Fibroblast of skin of left quadriceps (primary cell): ENCODE data around the gene KCNJ16.

Experiments
- DNase-seq, 2 experiments: peaks; one replicate each; pipeline ENCODE4 v3.0.0-alpha.2; 2013; ENCODE audit warnings: low read depth in 2 of 2

KCNJ16 gene

GRCh38 chr17:70169709-70170597 lies 94.9 kb downstream of the KCNJ16 start:
- no peak for DNase-seq

GRCh38 chr17:70171159-70171558 lies 96.1 kb downstream of the KCNJ16 start:
- DNase-seq = no peak

DNA sequence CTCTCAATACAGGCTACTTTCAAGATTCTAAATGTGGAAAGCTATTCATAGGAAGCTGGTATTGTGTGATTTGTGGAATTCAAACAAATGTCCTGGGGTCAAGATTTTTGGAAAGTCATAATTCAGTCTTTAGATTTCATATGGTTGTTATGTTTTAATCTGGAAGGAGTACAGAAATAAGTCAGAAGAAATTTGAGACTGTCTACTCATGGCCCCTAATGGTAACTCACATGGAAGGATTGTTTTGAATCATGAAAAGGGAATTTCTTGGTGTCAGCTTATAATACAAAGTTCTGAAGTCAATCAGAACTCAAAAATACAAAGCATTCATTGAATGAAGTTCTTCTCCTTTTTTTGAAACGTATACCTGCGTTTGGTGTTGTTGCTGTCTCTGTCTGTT lies 97.4 kb downstream of the KCNJ16 start:
- DNase-seq = no peak

GRCh38 chr17:70172923-70173322 lies 97.9 kb downstream of the KCNJ16 start:
- no peak for DNase-seq

GRCh38 chr17:70173681-70174080 lies 98.7 kb downstream of the KCNJ16 start:
- no peak for DNase-seq

- DNase-seq = no peak
These were observed 106.4 kb downstream of the KCNJ16 start for GRCh38 chr17:70181376-70181775.

DNA sequence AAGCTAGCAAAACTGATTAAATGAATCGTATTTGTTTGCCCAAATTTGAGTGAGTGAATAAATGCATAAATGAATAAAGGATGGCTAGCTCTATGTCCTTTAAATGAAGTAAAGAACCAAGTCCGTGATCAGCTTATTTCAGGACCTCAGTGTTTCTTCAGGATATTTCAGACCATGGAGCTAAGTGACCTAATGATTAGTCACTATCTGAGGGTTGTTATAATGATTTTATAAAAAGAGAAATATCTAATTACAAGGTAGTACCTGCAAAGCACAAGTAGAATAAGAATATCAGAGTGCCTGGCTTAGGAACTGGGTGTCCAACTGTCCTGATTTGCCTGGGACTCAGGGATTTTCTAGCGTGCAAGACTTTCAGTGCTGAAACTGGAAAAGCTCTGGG lies 106.8 kb downstream of the KCNJ16 start:
- DNase-seq = no peak

DNA sequence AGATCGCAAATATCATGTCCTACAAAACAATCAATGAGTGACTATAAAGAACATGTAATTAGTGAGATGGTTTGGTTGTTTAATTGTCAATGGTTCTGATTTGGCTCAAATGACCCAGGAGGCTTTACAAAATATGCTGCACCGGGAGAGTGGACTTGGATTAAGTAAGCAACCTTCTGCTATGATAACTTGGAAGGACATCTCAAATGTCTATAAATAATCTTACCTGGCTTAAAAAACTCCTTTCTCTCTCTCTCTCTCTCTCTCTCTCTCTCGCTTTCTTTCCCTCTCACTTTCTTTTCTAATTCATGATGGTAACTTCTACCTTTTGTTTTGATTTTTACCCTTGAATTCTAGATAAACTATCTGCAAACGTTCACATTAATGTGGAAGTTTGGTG lies 108.5 kb downstream of the KCNJ16 start:
- no peak for DNase-seq

DNA sequence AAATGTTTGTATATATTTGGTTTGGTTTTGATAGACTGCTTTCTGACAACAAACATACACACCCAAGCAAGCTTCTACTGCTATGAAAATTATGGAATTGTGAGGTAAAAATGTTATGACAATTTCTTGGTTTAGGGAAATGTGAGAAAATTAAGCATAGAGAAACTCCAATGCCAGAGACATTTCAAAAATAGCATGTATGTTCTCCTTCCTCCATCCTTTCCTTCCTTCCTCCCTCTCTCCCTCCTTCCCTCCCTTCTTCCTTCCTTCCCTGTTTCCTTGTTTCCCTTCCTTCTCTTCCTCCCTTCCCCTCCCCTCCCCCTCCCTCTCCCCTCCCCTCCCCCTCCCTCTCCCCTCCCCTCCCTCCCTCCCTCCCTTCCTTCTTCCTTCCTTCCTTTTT lies 109.2 kb downstream of the KCNJ16 start:
- no peak for DNase-seq

DNA sequence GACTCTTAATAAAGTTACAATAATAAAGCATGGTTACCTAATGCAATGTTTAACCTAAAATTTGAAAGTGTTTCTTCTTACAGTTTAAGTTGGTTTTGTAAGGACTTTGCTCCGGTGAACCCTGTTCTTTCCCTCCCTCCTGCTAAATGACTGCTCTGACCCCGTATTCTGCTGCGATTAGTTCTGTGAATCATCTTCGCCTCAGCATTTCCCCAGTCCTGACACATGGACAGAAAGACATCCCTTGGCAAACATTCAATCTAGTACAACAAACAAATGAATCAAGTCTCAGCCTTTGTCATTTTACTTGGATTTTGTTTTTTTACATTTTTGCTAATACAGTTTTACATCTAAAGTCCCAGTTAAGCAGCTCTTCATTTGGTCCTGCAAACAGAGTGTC lies 109.7 kb downstream of the KCNJ16 start:
- DNase-seq = no peak
